Keratinocyte (primary cell): ENCODE measurements around the gene ZDHHC22.

Source experiments
- CTCF ChIP-seq, 3 experiments: IDR thresholded peaks in 1 of 3; conservative IDR thresholded peaks in 1 of 3; optimal IDR thresholded peaks in 1 of 3; 2 replicates in 2 of 3; 3 replicates in 1 of 3; pipeline versions ENCODE3 to v1.5.1; 2011; ENCODE audit warnings: low read length in 3 of 3, mild to moderate bottlenecking in 3 of 3, moderate library complexity in 2 of 3, control low read depth in 1 of 3, inconsistent platforms in 1 of 3; ENCODE audit not compliant: insufficient read depth in 2 of 3; ENCODE audit errors: extremely low read depth in 1 of 3
- EZH2 ChIP-seq: IDR thresholded peaks from one replicate; pipeline ENCODE4 v1.6.1; 2012; ENCODE audit warnings: inconsistent platforms, mild to moderate bottlenecking, low read length, moderate library complexity

- TF ChIP-seq CTCF (optimal IDR thresholded peaks at IDR 0.05 in 1 of 3, IDR thresholded peaks at IDR 0.05 in 1 of 3, conservative IDR thresholded peaks at IDR 0.05 in 1 of 3; ENCODE audit: extremely low read depth in 1 of 3, insufficient read depth in 2 of 3, low read length in 3 of 3): no peak
- no peak for TF ChIP-seq EZH2
Measured at GRCh38 chr14:77106666-77107065, 34.9 kb downstream of the ZDHHC22 start.
